GM19351 (cell line): Measurements from ENCODE around the gene OCSTAMP.

Experiments used
- ATAC-seq: cut with Tn5 transposase; IDR thresholded peaks from one replicate; pipeline ENCODE4 v1.9.1; 2021; ENCODE audit warnings: mild to moderate bottlenecking, moderate library complexity; ENCODE audit not compliant: unreplicated experiment

The OCSTAMP gene

GRCh38 chr20:46550461-46550860, at the start of gene OCSTAMP:
OCSTAMP (minus strand) TSS chr20:46550654; CDS start chr20:46550560, 94 bp downstream.
- no peak for ATAC-seq

- ATAC-seq: no peak
These were observed 49.0 kb upstream of the OCSTAMP start for GRCh38 chr20:46599227-46599987.

- no peak for ATAC-seq
These were observed 45.5 kb upstream of the OCSTAMP start for GRCh38 chr20:46595933-46596332.

GRCh38 chr20:46594725-46595124, 44.3 kb upstream of the OCSTAMP start:
- no peak for ATAC-seq

- no peak for ATAC-seq
These were observed 42.3 kb upstream of the OCSTAMP start for GRCh38 chr20:46592580-46593362.

GRCh38 chr20:46590443-46590842, 40.0 kb upstream of the OCSTAMP start:
- ATAC-seq: no peak

GRCh38 chr20:46588532-46589511, 38.4 kb upstream of the OCSTAMP start:
- ATAC-seq: no peak

- ATAC-seq: no peak
These were observed 37.5 kb upstream of the OCSTAMP start for GRCh38 chr20:46587986-46588385.

- no peak for ATAC-seq
These were observed 36.3 kb upstream of the OCSTAMP start for GRCh38 chr20:46586724-46587123.

- no peak for ATAC-seq
These were observed 34.1 kb upstream of the OCSTAMP start for GRCh38 chr20:46584508-46584907.

- no peak for ATAC-seq
These were observed 33.2 kb upstream of the OCSTAMP start for GRCh38 chr20:46583411-46584214.

- no peak for ATAC-seq
These were observed 32.2 kb upstream of the OCSTAMP start for GRCh38 chr20:46582648-46583047.

GRCh38 chr20:46581391-46581790, 30.9 kb upstream of the OCSTAMP start:
- no peak for ATAC-seq

GRCh38 chr20:46580613-46581205, 30.3 kb upstream of the OCSTAMP start:
- ATAC-seq: no peak

GRCh38 chr20:46578745-46579144, 28.3 kb upstream of the OCSTAMP start:
- ATAC-seq: no peak

GRCh38 chr20:46576774-46577395, 26.4 kb upstream of the OCSTAMP start:
- ATAC-seq: no peak

- no peak for ATAC-seq
These were observed 25.5 kb upstream of the OCSTAMP start for GRCh38 chr20:46575937-46576461.

GRCh38 chr20:46575394-46575793, 24.9 kb upstream of the OCSTAMP start:
- no peak for ATAC-seq
